HEK293 (cell line): Measurements from ENCODE around the gene GC.

Experiments
- CTCF ChIA-PET: fragments of 350-600 bp; formaldehyde crosslinking; extraction: SDS; loops from one replicate; lab custom pipeline; 2021; ENCODE audit warnings: antibody characterized with exemption; lab: Yijun Ruan, JAX
- POLR2A ChIA-PET: fragments of 300-600 bp; formaldehyde crosslinking; extraction: SDS; loops from one replicate; lab custom pipeline; 2020; ENCODE audit warnings: antibody characterized with exemption, inconsistent platforms; lab: Yijun Ruan, JAX
- H3K27ac ChIP-seq: fragments of 200-500 bp; sonication (Bioruptor generic); 2 replicates; pipeline ENCODE4 v1.5.1; 2014; ENCODE audit warnings: low read depth, low read length, control low read depth, inconsistent platforms; ENCODE audit errors: extremely low read depth
- H3K36me3 ChIP-seq, 2 experiments: fragments of 200-500 bp in 1 of 2; sonication (Bioruptor generic) in 1 of 2; 1 replicate in 1 of 2; 2 replicates in 1 of 2; pipeline ENCODE4 v1.5.1; 2014 to 2017; ENCODE audit warnings: inconsistent platforms in 2 of 2, low read length in 2 of 2; ENCODE audit not compliant: control insufficient read depth in 2 of 2, insufficient read depth in 1 of 2
- H3K4me1 ChIP-seq: fragments of 200-500 bp; sonication (Bioruptor generic); 2 replicates; pipeline ENCODE4 v1.5.1; 2014; ENCODE audit warnings: mild to moderate bottlenecking, low read length, inconsistent platforms; ENCODE audit not compliant: control insufficient read depth, insufficient read depth
- H3K4me3 ChIP-seq: 2 replicates; pipeline ENCODE4 v1.5.1; 2011; ENCODE audit warnings: low read depth, mild to moderate bottlenecking, control low read depth, low read length, moderate library complexity
- H3K9me3 ChIP-seq: fragments of 200-500 bp; sonication (Bioruptor generic); 2 replicates; pipeline ENCODE4 v1.5.1; 2014; ENCODE audit warnings: low read depth, low read length, inconsistent platforms; ENCODE audit not compliant: control insufficient read depth, insufficient read depth
- AEBP2 ChIP-seq: fragments of 450-650 bp; formaldehyde crosslinking; IDR thresholded peaks from 2 replicates; pipeline ENCODE4 v1.5.1; 2016; ENCODE audit warnings: missing biosample characterization, missing genetic modification characterization, borderline replicate concordance
- BCL6B ChIP-seq: fragments of 450-650 bp; formaldehyde crosslinking; IDR thresholded peaks from 2 replicates; pipeline ENCODE4 v1.5.1; 2017; ENCODE audit warnings: missing biosample characterization, missing genetic modification characterization
- CTCF ChIP-seq: fragments of 450-650 bp; formaldehyde crosslinking; IDR thresholded peaks from 2 replicates; pipeline ENCODE4 v1.5.1; 2016; ENCODE audit warnings: missing biosample characterization, missing genetic modification characterization
- HOXC10 ChIP-seq: sonication (generic); formaldehyde crosslinking; IDR thresholded peaks from 2 replicates; pipeline ENCODE4 v1.8.1; 2023; ENCODE audit warnings: mild to moderate bottlenecking, missing genetic modification reagents
- TSHZ1 ChIP-seq: fragments of 450-650 bp; formaldehyde crosslinking; IDR thresholded peaks from 2 replicates; pipeline ENCODE4 v1.5.1; 2016; ENCODE audit warnings: missing biosample characterization, missing genetic modification characterization, borderline replicate concordance
- YY1 ChIP-seq: fragments of 450-650 bp; formaldehyde crosslinking; IDR thresholded peaks from 2 replicates; pipeline ENCODE4 v1.5.1; 2018; ENCODE audit warnings: missing biosample characterization, missing genetic modification characterization
- ZNF18 ChIP-seq: fragments of 450-650 bp; formaldehyde crosslinking; IDR thresholded peaks from 2 replicates; pipeline ENCODE4 v1.5.1; 2016; ENCODE audit warnings: missing biosample characterization, missing genetic modification characterization
- ZNF354C ChIP-seq: fragments of 450-650 bp; formaldehyde crosslinking; IDR thresholded peaks from 2 replicates; pipeline ENCODE4 v1.5.1; 2016; ENCODE audit warnings: missing biosample characterization, missing genetic modification characterization, low read depth, borderline replicate concordance
- ZNF404 ChIP-seq: fragments of 450-650 bp; formaldehyde crosslinking; IDR thresholded peaks from 2 replicates; pipeline ENCODE4 v1.5.1; 2017; ENCODE audit warnings: missing biosample characterization, missing genetic modification characterization
- ZNF423 ChIP-seq: fragments of 450-650 bp; formaldehyde crosslinking; IDR thresholded peaks from 2 replicates; pipeline ENCODE4 v1.5.1; 2016; ENCODE audit warnings: missing biosample characterization, missing genetic modification characterization
- ZNF449 ChIP-seq: fragments of 450-650 bp; formaldehyde crosslinking; IDR thresholded peaks from 2 replicates; pipeline ENCODE4 v1.5.1; 2017; ENCODE audit warnings: missing biosample characterization, mild to moderate bottlenecking, missing genetic modification characterization, moderate library complexity
- ZNF473 ChIP-seq: fragments of 450-650 bp; formaldehyde crosslinking; IDR thresholded peaks from 2 replicates; pipeline ENCODE4 v1.5.1; 2017; ENCODE audit warnings: missing biosample characterization, missing genetic modification characterization
- ZNF48 ChIP-seq: fragments of 450-650 bp; formaldehyde crosslinking; IDR thresholded peaks from 2 replicates; pipeline ENCODE4 v1.5.1; 2016; ENCODE audit warnings: missing biosample characterization, missing genetic modification characterization
- ZNF521 ChIP-seq: fragments of 450-650 bp; formaldehyde crosslinking; IDR thresholded peaks from 2 replicates; pipeline ENCODE4 v1.5.1; 2017; ENCODE audit warnings: missing biosample characterization, mild to moderate bottlenecking, missing genetic modification characterization
- ZNF549 ChIP-seq: fragments of 450-650 bp; IDR thresholded peaks from 2 replicates; pipeline ENCODE4 v1.5.1; 2018; ENCODE audit warnings: missing biosample characterization, missing genetic modification characterization, mild to moderate bottlenecking, inconsistent platforms, moderate library complexity
- ZNF623 ChIP-seq: fragments of 450-650 bp; formaldehyde crosslinking; IDR thresholded peaks from 2 replicates; pipeline ENCODE4 v1.5.1; 2016; ENCODE audit warnings: missing biosample characterization, missing genetic modification characterization
- ZNF654 ChIP-seq: fragments of 450-650 bp; formaldehyde crosslinking; IDR thresholded peaks from 2 replicates; pipeline ENCODE4 v1.5.1; 2016; ENCODE audit warnings: low read depth, missing biosample characterization, missing genetic modification characterization
- ZNF76 ChIP-seq: fragments of 450-650 bp; formaldehyde crosslinking; IDR thresholded peaks from 2 replicates; pipeline ENCODE4; 2016; ENCODE audit warnings: low read depth, missing biosample characterization, missing genetic modification characterization, borderline replicate concordance
- ZNF785 ChIP-seq: fragments of 450-650 bp; formaldehyde crosslinking; IDR thresholded peaks from 2 replicates; pipeline ENCODE4 v1.5.1; 2016; ENCODE audit warnings: missing biosample characterization, missing genetic modification characterization
- ZSCAN4 ChIP-seq: fragments of 450-650 bp; formaldehyde crosslinking; IDR thresholded peaks from 2 replicates; pipeline ENCODE4 v1.5.1; 2017; ENCODE audit warnings: missing biosample characterization, missing genetic modification characterization

GC gene

GRCh38 chr4:71729856-71730255 lies 54.0 kb downstream of the GC start (continued):
- TF ChIP-seq TSHZ1 (tag by site-specific recombination) = no peak
- TF ChIP-seq ZNF623 (tag by site-specific recombination) = no peak
- no peak for TF ChIP-seq ZNF404 (tag by site-specific recombination)
- no peak for TF ChIP-seq ZNF76 (tag by site-specific recombination)
- no peak for TF ChIP-seq YY1 (tag by site-specific recombination)
- no peak for TF ChIP-seq ZNF18 (tag by site-specific recombination)
- TF ChIP-seq ZSCAN4 = no peak
- no peak for TF ChIP-seq ZNF354C
- no peak for TF ChIP-seq ZNF473 (tag by site-specific recombination)
- TF ChIP-seq ZNF48 = no peak

GRCh38 chr4:71713611-71714203 lies 70.2 kb downstream of the GC start:
- H3K4me1 ChIP-seq = no peaks in the 10 kb centered on the region
- no peaks in the 10 kb centered on the region for H3K36me3 ChIP-seq
- TF ChIP-seq CTCF (tag by site-specific recombination) (peak; percentile 10; the same call in 1 of the 2 replicates), ZNF654 (tag by site-specific recombination) (peak; percentile 89), ZNF549 (no peak), HOXC10 (CRISPR knock-in tag) (no peak)
- TF ChIP-seq, all 188 proteins: peak for 2
- no peaks in the 10 kb centered on the region for H3K9me3 ChIP-seq
- H3K4me3 ChIP-seq = no peak overlapping the region
- no peak overlapping the region for H3K27ac ChIP-seq
- POLR2A ChIA-PET = no interaction called here
- CTCF ChIA-PET = interaction anchor here (0.6 to 3.1 kb wide), 8 partner anchors 9 to 1062 kb away, joined by 3 to 12 read pairs (median 3); no protein-coding TSS in a partner anchor

GRCh38 chr4:71711985-71712348 lies 71.9 kb downstream of the GC start:
- no peak overlapping the region for H3K27ac ChIP-seq
- no peak overlapping the region for H3K4me3 ChIP-seq
- ChIA-PET CTCF (interaction anchor here (0.6 to 2.9 kb wide), 10 partner anchors 159 to 1060 kb away, joined by 3 to 17 read pairs (median 4); no protein-coding TSS in a partner anchor), POLR2A (no interaction called here)
- H3K9me3 ChIP-seq = no peaks in the 10 kb centered on the region
- H3K4me1 ChIP-seq = no peaks in the 10 kb centered on the region
- H3K36me3 ChIP-seq = no peaks in the 10 kb centered on the region
- TF ChIP-seq ZNF449 (tag by site-specific recombination) = no peak
- TF ChIP-seq ZNF423 (tag by site-specific recombination) = no peak
- no peak for TF ChIP-seq BCL6B
- no peak for TF ChIP-seq YY1 (tag by site-specific recombination)
- TF ChIP-seq ZNF785 (tag by site-specific recombination) = no peak
- TF ChIP-seq ZNF521 (tag by site-specific recombination) = no peak
- TF ChIP-seq AEBP2 = no peak
